Measurements from ENCODE around the gene USP17L28. TPM values are rescaled to one million over a fixed set of nuclear protein-coding genes. Genes with fewer than 3 reads are reported as not detected.
"Not testable (repeated sequence)": the region's sequence is repeated elsewhere in the genome, so short reads cannot be mapped to it uniquely, and the experiment has no call there.

The USP17L28 gene, protein sequence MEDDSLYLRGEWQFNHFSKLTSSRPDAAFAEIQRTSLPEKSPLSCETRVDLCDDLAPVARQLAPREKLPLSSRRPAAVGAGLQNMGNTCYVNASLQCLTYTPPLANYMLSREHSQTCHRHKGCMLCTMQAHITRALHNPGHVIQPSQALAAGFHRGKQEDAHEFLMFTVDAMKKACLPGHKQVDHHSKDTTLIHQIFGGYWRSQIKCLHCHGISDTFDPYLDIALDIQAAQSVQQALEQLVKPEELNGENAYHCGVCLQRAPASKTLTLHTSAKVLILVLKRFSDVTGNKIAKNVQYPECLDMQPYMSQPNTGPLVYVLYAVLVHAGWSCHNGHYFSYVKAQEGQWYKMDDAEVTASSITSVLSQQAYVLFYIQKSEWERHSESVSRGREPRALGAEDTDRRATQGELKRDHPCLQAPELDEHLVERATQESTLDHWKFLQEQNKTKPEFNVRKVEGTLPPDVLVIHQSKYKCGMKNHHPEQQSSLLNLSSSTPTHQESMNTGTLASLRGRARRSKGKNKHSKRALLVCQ
- total RNA-seq = not detected

- no CpG with 5 or more reads among the region's 15 CpGs for WGBS, 2 donors
- H3K27ac ChIP-seq; H3K4me3 ChIP-seq; DNase-seq; H3K9me3 ChIP-seq; H3K36me3 ChIP-seq (replicated peaks in 1 of 2; ENCODE audit: insufficient read depth in 1 of 2, low read depth in 2 of 2); intact Hi-C loops (cut with DNase I); H3K4me1 ChIP-seq; H3K27me3 ChIP-seq; ATAC-seq: not testable (repeated sequence)
Observed at GRCh38 chr4:9348593-9348992, at the start of gene USP17L28. Gene USP17L28 (plus strand): TSS chr4:9348893. CDS start chr4:9348893, 0 bp downstream.

DNA sequence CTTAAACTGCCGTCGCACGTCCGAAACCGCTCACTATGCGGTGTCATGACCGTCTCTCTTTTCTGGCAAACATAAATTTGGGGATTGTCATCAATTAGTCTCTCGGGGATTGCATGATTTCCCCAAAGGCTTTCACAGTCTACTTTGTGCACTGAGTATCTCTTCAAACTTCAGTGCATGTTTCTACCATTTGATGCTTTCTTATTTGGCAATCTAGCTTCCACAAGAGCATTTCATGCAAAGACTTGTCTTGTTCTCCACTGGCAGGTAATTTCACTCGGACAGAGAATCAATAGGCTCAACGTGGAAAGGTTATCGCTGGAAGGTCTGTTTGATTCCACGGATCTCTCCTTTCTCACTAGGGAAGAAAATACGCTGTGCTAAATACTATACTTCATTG, 24.5 kb upstream of the USP17L28 start:
- H3K4me3 ChIP-seq; H3K27ac ChIP-seq; DNase-seq; intact Hi-C loops (cut with DNase I); ATAC-seq; H3K27me3 ChIP-seq; H3K36me3 ChIP-seq (replicated peaks in 1 of 2; ENCODE audit: insufficient read depth in 1 of 2, low read depth in 2 of 2); H3K4me1 ChIP-seq; H3K9me3 ChIP-seq: not testable (repeated sequence)
- 63% methylated on average over 4 to 6 of the region's 13 CpGs for WGBS, 2 donors

DNA sequence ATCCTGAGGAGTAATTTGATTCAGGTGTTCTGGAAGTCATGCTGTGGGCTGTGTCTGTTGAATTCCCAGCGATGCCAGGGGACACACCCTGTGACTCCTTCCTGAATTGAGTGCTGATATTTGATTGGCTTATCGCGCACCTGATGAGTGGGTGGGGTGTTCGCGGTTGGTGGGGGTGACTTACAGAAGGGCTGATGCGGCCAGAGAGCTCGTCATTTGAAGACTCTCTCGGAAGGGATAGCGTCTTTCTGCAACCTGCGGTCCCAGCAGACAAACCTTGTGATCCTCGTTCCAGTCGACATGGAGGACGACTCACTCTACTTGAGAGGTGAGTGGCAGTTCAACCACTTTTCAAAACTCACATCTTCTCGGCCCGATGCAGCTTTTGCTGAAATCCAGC, 23.8 kb upstream of the USP17L28 start, which contains the start of gene USP17L24:
Gene USP17L24, plus strand, starts transcription at position 301 of the 400 bp plus-strand sequence. Its CDS starts 0 bp downstream, at position 301.
- H3K27ac ChIP-seq = not testable (repeated sequence)

GRCh38 chr4:9329611-9330010, 19.1 kb upstream of the USP17L28 start, which contains the start of gene USP17L25:
Gene USP17L25 (plus strand): TSS chr4:9329911. CDS start chr4:9329911, 0 bp downstream.
- no CpG with 5 or more reads among the region's 15 CpGs for WGBS, 2 donors
- DNase-seq; H3K9me3 ChIP-seq; H3K4me1 ChIP-seq; H3K36me3 ChIP-seq (replicated peaks in 1 of 2; ENCODE audit: insufficient read depth in 1 of 2, low read depth in 2 of 2); ATAC-seq; intact Hi-C loops (cut with DNase I); H3K27me3 ChIP-seq; H3K27ac ChIP-seq; H3K4me3 ChIP-seq: not testable (repeated sequence)

More for the DNA sequence above, 23.8 kb upstream of the USP17L28 start, which contains the start of gene USP17L24:
- DNase-seq; ATAC-seq; H3K4me1 ChIP-seq; H3K9me3 ChIP-seq; H3K4me3 ChIP-seq; H3K36me3 ChIP-seq (replicated peaks in 1 of 2; ENCODE audit: insufficient read depth in 1 of 2, low read depth in 2 of 2); H3K27me3 ChIP-seq; intact Hi-C loops (cut with DNase I): not testable (repeated sequence)
- WGBS, 2 donors = no CpG with 5 or more reads among the region's 15 CpGs

DNA sequence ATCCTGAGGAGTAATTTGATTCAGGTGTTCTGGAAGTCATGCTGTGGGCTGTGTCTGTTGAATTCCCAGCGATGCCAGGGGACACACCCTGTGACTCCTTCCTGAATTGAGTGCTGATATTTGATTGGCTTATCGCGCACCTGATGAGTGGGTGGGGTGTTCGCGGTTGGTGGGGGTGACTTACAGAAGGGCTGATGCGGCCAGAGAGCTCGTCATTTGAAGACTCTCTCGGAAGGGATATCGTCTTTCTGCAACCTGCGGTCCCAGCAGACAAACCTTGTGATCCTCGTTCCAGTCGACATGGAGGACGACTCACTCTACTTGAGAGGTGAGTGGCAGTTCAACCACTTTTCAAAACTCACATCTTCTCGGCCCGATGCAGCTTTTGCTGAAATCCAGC, 14.3 kb upstream of the USP17L28 start, which contains the start of gene USP17L26:
Gene USP17L26, plus strand, starts transcription at position 301 of the 400 bp plus-strand sequence. Its CDS starts 0 bp downstream, at position 301.
- intact Hi-C loops (cut with DNase I); ATAC-seq; H3K36me3 ChIP-seq (replicated peaks in 1 of 2; ENCODE audit: insufficient read depth in 1 of 2, low read depth in 2 of 2); H3K9me3 ChIP-seq; H3K4me1 ChIP-seq; DNase-seq; H3K4me3 ChIP-seq; H3K27me3 ChIP-seq; H3K27ac ChIP-seq: not testable (repeated sequence)
- no CpG with 5 or more reads among the region's 15 CpGs for WGBS, 2 donors

DNA sequence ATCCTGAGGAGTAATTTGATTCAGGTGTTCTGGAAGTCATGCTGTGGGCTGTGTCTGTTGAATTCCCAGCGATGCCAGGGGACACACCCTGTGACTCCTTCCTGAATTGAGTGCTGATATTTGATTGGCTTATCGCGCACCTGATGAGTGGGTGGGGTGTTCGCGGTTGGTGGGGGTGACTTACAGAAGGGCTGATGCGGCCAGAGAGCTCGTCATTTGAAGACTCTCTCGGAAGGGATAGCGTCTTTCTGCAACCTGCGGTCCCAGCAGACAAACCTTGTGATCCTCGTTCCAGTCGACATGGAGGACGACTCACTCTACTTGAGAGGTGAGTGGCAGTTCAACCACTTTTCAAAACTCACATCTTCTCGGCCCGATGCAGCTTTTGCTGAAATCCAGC, 9.6 kb upstream of the USP17L28 start, which contains the start of gene USP17L5:
Gene USP17L5, plus strand, starts transcription at position 301 of the 400 bp plus-strand sequence. Its CDS starts 0 bp downstream, at position 301.
- intact Hi-C loops (cut with DNase I) = not testable (repeated sequence)

GRCh38 chr4:9343848-9344247, 4.8 kb upstream of the USP17L28 start, which contains the start of gene USP17L27:
Gene USP17L27 (plus strand): TSS chr4:9344148. CDS start chr4:9344148, 0 bp downstream.
- H3K27ac ChIP-seq; intact Hi-C loops (cut with DNase I); H3K36me3 ChIP-seq (replicated peaks in 1 of 2; ENCODE audit: insufficient read depth in 1 of 2, low read depth in 2 of 2); ATAC-seq; DNase-seq; H3K9me3 ChIP-seq; H3K27me3 ChIP-seq; H3K4me3 ChIP-seq; H3K4me1 ChIP-seq: not testable (repeated sequence)
- no CpG with 5 or more reads among the region's 15 CpGs for WGBS, 2 donors

More for the DNA sequence above, 9.6 kb upstream of the USP17L28 start, which contains the start of gene USP17L5:
- no CpG with 5 or more reads among the region's 15 CpGs for WGBS, 2 donors
- H3K4me3 ChIP-seq; H3K36me3 ChIP-seq (replicated peaks in 1 of 2; ENCODE audit: insufficient read depth in 1 of 2, low read depth in 2 of 2); H3K9me3 ChIP-seq; ATAC-seq; H3K4me1 ChIP-seq; DNase-seq; H3K27me3 ChIP-seq; H3K27ac ChIP-seq: not testable (repeated sequence)

- DNase-seq; H3K27me3 ChIP-seq; H3K27ac ChIP-seq; H3K4me3 ChIP-seq; ATAC-seq; H3K36me3 ChIP-seq (replicated peaks in 1 of 2; ENCODE audit: insufficient read depth in 1 of 2, low read depth in 2 of 2); intact Hi-C loops (cut with DNase I); H3K9me3 ChIP-seq; H3K4me1 ChIP-seq: not testable (repeated sequence)
- no CpG with 5 or more reads among the region's 18 CpGs for WGBS, 2 donors
Observed at GRCh38 chr4:9350866-9351265, 2.2 kb downstream of the USP17L28 start.

- ATAC-seq; H3K4me1 ChIP-seq; H3K36me3 ChIP-seq (replicated peaks in 1 of 2; ENCODE audit: insufficient read depth in 1 of 2, low read depth in 2 of 2); H3K9me3 ChIP-seq; intact Hi-C loops (cut with DNase I); H3K4me3 ChIP-seq; H3K27me3 ChIP-seq; DNase-seq; H3K27ac ChIP-seq: not testable (repeated sequence)
- WGBS, 2 donors = no CpG with 5 or more reads among the region's 15 CpGs
Observed at GRCh38 chr4:9353338-9353737, 4.6 kb downstream of the USP17L28 start, which contains the start of gene USP17L29. Gene USP17L29 (plus strand): TSS chr4:9353638. CDS start chr4:9353638, 0 bp downstream.

- H3K27ac ChIP-seq; H3K36me3 ChIP-seq (replicated peaks in 1 of 2; ENCODE audit: insufficient read depth in 1 of 2, low read depth in 2 of 2); ATAC-seq; intact Hi-C loops (cut with DNase I); H3K9me3 ChIP-seq; DNase-seq; H3K4me3 ChIP-seq; H3K27me3 ChIP-seq; H3K4me1 ChIP-seq: not testable (repeated sequence)
- WGBS, 2 donors = no CpG with 5 or more reads among the region's 15 CpGs
Observed at GRCh38 chr4:9362829-9363228, 14.1 kb downstream of the USP17L28 start, which contains the start of gene USP17L30. Gene USP17L30 (plus strand): TSS chr4:9363129. CDS start chr4:9363129, 0 bp downstream.

GRCh38 chr4:9379881-9380280, 31.2 kb downstream of the USP17L28 start:
- H3K4me1 ChIP-seq; H3K27ac ChIP-seq; intact Hi-C loops (cut with DNase I); H3K27me3 ChIP-seq; DNase-seq; ATAC-seq; H3K4me3 ChIP-seq; H3K9me3 ChIP-seq; H3K36me3 ChIP-seq (replicated peaks in 1 of 2; ENCODE audit: insufficient read depth in 1 of 2, low read depth in 2 of 2): not testable (repeated sequence)
- WGBS, 2 donors = 71 to 83% methylated on average over 1 of the region's 1 CpG
